Epithelial cell of proximal tubule (primary cell): ENCODE measurements around the gene CPNE8. TPM values are rescaled to one million over a fixed set of nuclear protein-coding genes. Genes with fewer than 3 reads are reported as not detected.

Experiments
- DNase-seq: peaks from one replicate; pipeline ENCODE4 v3.0.0-alpha.2; 2011; ENCODE audit warnings: low read depth
- H3K4me3 ChIP-seq: 2 replicates; pipeline ENCODE4 v1.5.1; 2011; ENCODE audit warnings: low read depth, mild to moderate bottlenecking, low read length
- total RNA-seq: library from RNA; depleted of rRNA; stranded (reverse); fragments of >200 nt; gene quantifications from 2 replicates; pipeline ENCODE4 v1.2.3, GENCODE V29; 2015
- TF ChIP-seq, protein P1 (sequence below): conservative IDR thresholded peaks from 2 replicates; pipeline ENCODE4 v1.5.1; 2012; ENCODE audit warnings: low read depth, mild to moderate bottlenecking, low read length

Gene CPNE8
- total RNA-seq, 1 donor from 2014 or later, result 7.1 TPM

DNA sequence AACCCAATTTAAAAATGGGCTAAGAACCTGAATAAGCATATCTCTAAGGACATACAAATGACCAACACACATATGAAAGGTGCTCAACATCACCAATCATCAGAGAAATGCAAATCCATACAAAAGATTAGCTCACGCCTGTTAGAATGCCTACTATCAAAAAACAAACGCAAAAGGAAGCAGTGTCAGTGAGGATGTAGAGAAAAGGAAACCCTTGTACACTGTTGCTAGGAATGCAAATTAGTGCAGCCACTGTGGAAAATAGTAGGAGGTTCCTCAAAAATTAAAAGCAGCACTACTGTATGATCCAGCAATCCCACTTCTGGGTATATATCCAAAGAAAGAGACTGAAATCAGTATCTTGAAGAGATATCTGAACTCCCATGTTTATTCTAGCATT, 133.0 kb downstream of the CPNE8 start:
- no peak for DNase-seq
- TF ChIP-seq, protein P1, sequence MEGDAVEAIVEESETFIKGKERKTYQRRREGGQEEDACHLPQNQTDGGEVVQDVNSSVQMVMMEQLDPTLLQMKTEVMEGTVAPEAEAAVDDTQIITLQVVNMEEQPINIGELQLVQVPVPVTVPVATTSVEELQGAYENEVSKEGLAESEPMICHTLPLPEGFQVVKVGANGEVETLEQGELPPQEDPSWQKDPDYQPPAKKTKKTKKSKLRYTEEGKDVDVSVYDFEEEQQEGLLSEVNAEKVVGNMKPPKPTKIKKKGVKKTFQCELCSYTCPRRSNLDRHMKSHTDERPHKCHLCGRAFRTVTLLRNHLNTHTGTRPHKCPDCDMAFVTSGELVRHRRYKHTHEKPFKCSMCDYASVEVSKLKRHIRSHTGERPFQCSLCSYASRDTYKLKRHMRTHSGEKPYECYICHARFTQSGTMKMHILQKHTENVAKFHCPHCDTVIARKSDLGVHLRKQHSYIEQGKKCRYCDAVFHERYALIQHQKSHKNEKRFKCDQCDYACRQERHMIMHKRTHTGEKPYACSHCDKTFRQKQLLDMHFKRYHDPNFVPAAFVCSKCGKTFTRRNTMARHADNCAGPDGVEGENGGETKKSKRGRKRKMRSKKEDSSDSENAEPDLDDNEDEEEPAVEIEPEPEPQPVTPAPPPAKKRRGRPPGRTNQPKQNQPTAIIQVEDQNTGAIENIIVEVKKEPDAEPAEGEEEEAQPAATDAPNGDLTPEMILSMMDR, result no peak

DNA sequence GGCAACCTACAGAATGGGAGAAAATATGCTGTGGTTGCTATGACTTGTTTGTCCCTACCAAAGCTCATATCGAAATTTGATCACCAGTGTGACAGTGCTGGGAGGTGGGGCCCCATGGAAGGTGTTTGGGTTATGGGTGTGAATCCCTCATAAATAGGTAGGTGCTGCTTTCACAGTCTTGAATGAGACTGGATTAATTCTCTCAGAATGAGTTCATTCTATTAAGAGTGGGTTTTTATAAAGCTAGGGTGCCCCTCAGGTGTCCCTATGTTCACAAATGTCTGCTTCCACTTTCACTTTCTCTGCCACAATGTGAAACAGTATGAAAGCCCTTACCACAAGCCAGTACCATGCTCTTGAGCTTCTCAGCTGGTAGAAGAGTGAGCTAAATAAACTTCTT, 133.5 kb downstream of the CPNE8 start:
- no peak for DNase-seq
- TF ChIP-seq, protein P1, result no peak
- H3K4me3 ChIP-seq, result no peak overlapping the region

More for the DNA sequence above, 133.0 kb downstream of the CPNE8 start:
- H3K4me3 ChIP-seq, result no peak overlapping the region

DNA sequence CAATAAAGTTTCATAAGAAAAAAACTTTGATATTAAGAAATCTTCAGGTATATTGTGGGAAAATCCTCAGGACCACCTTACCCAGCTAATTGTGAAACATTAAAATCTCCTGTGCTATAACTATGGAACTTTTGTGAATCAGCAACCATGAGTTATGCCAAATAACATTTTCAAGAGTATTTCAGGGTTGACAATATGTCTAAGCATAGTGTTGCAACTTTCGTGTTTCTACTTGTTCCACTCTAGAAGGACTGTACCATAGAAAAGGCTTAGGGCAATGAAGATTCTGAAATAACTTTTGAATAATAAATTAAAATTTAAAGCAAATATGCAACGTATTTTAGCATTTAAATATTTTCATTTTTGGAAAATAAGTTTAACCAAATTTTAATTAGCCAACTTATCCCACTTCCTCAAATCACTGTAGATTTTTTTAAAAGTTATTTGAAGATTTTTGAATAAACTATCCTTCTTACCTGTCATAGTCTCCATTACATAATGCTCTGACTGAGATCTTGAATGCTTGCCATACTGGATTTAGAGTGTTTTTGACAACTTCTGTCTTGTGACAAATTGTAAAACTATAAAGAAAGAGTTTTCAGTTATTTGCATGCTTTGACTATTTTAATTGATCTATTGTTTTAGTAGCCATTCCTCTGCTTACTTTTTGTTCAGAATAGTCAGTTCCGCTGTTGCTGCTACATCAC, 143.6 kb downstream of the CPNE8 start:
- DNase-seq, result no peak
- no peak overlapping the region for H3K4me3 ChIP-seq

DNA sequence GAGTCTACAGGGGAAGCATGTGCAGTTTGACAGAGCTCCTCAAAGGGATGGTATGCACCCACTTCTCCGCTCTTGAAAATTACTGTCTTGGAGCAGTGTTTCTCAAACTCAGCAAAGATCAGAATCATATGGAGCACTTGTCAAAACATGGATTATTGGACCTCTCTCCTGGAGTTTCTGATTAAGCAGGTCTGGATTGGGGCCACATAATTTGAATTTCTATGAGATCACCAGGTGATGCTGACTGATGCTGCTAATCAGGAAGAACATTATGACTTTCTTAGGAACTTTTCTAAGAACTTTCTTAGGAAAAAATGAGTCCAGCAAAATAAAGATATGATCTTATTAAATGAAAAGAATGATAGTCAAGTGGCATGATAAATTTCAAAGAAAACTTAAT, 144.3 kb downstream of the CPNE8 start:
- no peak for DNase-seq
- TF ChIP-seq, protein P1, result no peak

More for the DNA sequence above, 143.6 kb downstream of the CPNE8 start:
- TF ChIP-seq, protein P1, result no peak

DNA sequence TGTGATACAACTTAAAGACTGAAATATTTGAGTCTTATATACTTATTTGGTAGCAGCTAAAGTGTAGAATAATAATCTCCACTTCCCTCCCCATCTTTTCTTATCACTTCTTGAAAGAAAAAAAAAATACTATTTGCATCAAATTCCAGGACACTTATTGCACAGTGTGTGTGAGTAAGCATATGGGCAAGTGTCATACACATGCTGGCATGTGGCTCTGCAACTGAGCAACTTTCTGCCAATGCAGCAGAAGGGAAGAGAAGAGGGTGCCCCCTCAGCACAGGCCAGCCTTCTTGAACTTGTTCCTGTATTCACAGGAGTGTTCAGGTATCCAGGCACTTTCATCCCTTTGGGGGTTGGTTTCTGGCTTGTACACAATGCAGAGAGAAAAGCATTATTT, 145.8 kb downstream of the CPNE8 start:
- no peak overlapping the region for H3K4me3 ChIP-seq
- TF ChIP-seq, protein P1, result no peak
- DNase-seq, result no peak

More for the DNA sequence above, 144.3 kb downstream of the CPNE8 start:
- no peak overlapping the region for H3K4me3 ChIP-seq

DNA sequence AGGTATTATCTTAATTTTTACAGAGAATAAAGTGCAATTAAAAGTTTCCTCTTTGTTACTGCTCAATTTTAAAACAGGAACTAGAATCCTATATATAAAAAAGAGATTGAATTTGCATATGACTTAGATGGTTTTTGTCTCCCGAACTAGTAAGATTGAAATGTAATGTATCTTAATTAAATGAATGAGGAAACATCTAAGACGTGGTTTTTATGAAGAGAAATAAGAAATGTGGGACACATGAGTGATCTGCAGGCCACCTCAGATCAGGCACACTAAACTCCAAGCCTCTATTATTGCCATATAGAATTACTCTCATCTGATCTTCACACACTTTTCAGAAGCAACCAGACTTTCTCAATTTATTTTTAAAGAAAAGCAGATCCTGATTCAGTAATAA, 158.6 kb downstream of the CPNE8 start:
- DNase-seq, result no peak
- H3K4me3 ChIP-seq, result no peak overlapping the region
- TF ChIP-seq, protein P1, result no peak

DNA sequence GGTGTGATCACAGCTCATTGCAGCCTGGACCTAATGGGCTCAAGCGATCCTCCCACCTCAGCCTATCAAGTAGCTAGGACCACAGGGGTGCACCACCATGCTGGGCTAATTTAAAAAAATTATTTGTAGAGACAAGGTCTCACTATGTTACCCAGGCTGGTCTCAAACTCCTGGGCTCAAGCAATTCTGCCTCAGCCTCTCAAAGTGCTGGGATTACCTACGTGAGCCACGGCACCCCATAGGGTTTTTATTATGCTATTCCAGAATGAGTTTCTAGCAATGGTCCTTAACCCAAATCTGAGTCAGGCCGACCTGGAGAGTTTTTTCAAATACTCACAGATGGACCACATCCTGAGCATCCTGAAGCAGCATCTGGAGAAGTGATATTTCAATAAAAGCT, 159.8 kb downstream of the CPNE8 start:
- no peak overlapping the region for H3K4me3 ChIP-seq
- DNase-seq, result no peak
- TF ChIP-seq, protein P1, result no peak
